Endodermal cell (in vitro differentiated cells): ENCODE measurements around the gene C4orf51. TPM values are rescaled to one million over a fixed set of nuclear protein-coding genes. Genes with fewer than 3 reads are reported as not detected.
A peak's percentile ranks its signal among the peaks of the same experiment; 100 is the strongest.

Experiments
- DNase-seq: peaks from one replicate; pipeline ENCODE4 v3.0.0-alpha.2; 2017
- H3K27ac ChIP-seq: 2 replicates; pipeline ENCODE4 v1.5.1; 2013; ENCODE audit warnings: mild to moderate bottlenecking, low read depth, low read length, moderate library complexity
- H3K27me3 ChIP-seq: 2 replicates; pipeline ENCODE4 v1.6.1; 2013; ENCODE audit warnings: mild to moderate bottlenecking, low read length, moderate library complexity; ENCODE audit not compliant: insufficient read depth, control insufficient read depth, poor library complexity, severe bottlenecking
- H3K36me3 ChIP-seq: 2 replicates; pipeline ENCODE4 v1.7.0; 2013; ENCODE audit warnings: mild to moderate bottlenecking, low read length, moderate library complexity; ENCODE audit not compliant: control insufficient read depth, insufficient read depth
- H3K4me1 ChIP-seq: one replicate; pipeline ENCODE4 v1.7.0; 2013; ENCODE audit warnings: low read length; ENCODE audit not compliant: control insufficient read depth, insufficient read depth
- H3K4me3 ChIP-seq: 2 replicates; pipeline ENCODE4 v1.5.1; 2013; ENCODE audit warnings: mild to moderate bottlenecking, low read length, moderate library complexity
- H3K9ac ChIP-seq: 2 replicates; pipeline ENCODE4 v1.6.1; 2013; ENCODE audit warnings: mild to moderate bottlenecking, low read length, moderate library complexity; ENCODE audit not compliant: poor library complexity, severe bottlenecking; ENCODE audit errors: extremely low read depth
- H3K9me3 ChIP-seq: 2 replicates; pipeline ENCODE4 v1.6.1; 2013; ENCODE audit warnings: mild to moderate bottlenecking, low read length, moderate library complexity; ENCODE audit not compliant: control insufficient read depth
- H3K27ac Mint-ChIP-seq: 2 replicates; pipeline ENCODE4 v1.8.0; 2020; ENCODE audit warnings: mixed read lengths
- H3K27me3 Mint-ChIP-seq: 2 replicates; pipeline ENCODE4 v1.8.0; 2021; ENCODE audit warnings: mild to moderate bottlenecking, mixed read lengths; ENCODE audit not compliant: insufficient read depth
- H3K36me3 Mint-ChIP-seq: 2 replicates; pipeline ENCODE4 v1.8.0; 2020; ENCODE audit warnings: low read depth, mixed read lengths
- H3K4me1 Mint-ChIP-seq: 2 replicates; pipeline ENCODE4 v1.8.0; 2020; ENCODE audit warnings: mixed read lengths
- H3K4me3 Mint-ChIP-seq: 2 replicates; pipeline ENCODE4 v1.8.0; 2020; ENCODE audit warnings: mild to moderate bottlenecking, moderate library complexity, mixed read lengths
- H3K9me3 Mint-ChIP-seq: 2 replicates; pipeline ENCODE4 v1.8.0; 2020; ENCODE audit warnings: mild to moderate bottlenecking, mixed read lengths
- WGBS, 2 experiments: methylation state at CpG; one replicate each; pipeline versions ENCODE4 v1.1.5 to v1.1.7; 2013; ENCODE audit warnings: missing lambda C conversion rate in 2 of 2, mixed read lengths in 1 of 2; ENCODE audit not compliant: insufficient coverage in 1 of 2, insufficient read length in 1 of 2; 5-methylcytosine and 5-hydroxymethylcytosine counted together
- total RNA-seq, 2 donors: library from RNA; stranded (reverse); fragmentation: NEBNext Ultra II Directional in 1 of 2; extraction: Animal tissue kit (Norgen Biotek cat#: 25700) in 1 of 2; gene quantifications; 2 replicates in 1 of 2; 3 replicates in 1 of 2; pipeline ENCODE4 v1.2.1, GENCODE V29; 2021
- TF ChIP-seq, protein P1 (sequence below): fragments of 200-600 bp; sonication (generic); conservative IDR thresholded peaks from 2 replicates; pipeline ENCODE4 v1.5.0; 2021; ENCODE audit warnings: antibody characterized with exemption, mild to moderate bottlenecking

C4orf51 gene
- total RNA-seq, 2 donors from 2014 or later: 6.8 TPM; not detected in 1

DNA sequence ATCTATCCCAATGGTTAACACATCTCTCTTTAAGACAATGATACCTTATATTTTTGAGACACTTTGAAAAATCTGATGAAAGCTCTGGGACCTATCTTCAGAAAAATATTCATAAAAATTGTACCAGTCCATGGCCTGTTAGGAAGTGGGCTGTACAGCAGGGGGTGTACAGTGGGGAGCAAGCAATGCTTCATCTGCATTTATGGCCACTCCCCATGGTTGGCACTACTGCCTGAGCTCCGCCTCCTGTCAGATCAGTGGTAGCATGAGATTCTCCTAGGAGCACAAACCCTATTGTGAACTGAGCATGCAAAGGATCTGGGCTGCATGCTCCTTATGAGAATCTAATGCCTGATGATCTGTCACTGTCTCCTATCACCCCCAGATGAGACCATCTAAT lies 42.6 kb downstream of the C4orf51 start:
- Histone ChIP-seq H3K4me1 (no peaks in the 10 kb centered on the region), H3K27ac (no peak overlapping the region), H3K27me3 (no peaks in the 10 kb centered on the region), H3K4me3 (no peak overlapping the region), H3K9ac (no peak overlapping the region), H3K36me3 (no peaks in the 10 kb centered on the region), H3K9me3 (peaks cover 13% of the 10 kb centered on the region)
- Mint-ChIP-seq H3K27ac (no peak overlapping the region), H3K36me3 (peaks cover 25% of the 10 kb centered on the region), H3K27me3 (no peaks in the 10 kb centered on the region), H3K9me3 (peaks cover 14% of the 10 kb centered on the region), H3K4me3 (no peak overlapping the region), H3K4me1 (peaks cover 14% of the 10 kb centered on the region)
- WGBS, 2 experiments: 92 to 100% methylated on average over 1 of the region's 1 CpG
- DNase-seq: no peak
- TF ChIP-seq, protein P1, sequence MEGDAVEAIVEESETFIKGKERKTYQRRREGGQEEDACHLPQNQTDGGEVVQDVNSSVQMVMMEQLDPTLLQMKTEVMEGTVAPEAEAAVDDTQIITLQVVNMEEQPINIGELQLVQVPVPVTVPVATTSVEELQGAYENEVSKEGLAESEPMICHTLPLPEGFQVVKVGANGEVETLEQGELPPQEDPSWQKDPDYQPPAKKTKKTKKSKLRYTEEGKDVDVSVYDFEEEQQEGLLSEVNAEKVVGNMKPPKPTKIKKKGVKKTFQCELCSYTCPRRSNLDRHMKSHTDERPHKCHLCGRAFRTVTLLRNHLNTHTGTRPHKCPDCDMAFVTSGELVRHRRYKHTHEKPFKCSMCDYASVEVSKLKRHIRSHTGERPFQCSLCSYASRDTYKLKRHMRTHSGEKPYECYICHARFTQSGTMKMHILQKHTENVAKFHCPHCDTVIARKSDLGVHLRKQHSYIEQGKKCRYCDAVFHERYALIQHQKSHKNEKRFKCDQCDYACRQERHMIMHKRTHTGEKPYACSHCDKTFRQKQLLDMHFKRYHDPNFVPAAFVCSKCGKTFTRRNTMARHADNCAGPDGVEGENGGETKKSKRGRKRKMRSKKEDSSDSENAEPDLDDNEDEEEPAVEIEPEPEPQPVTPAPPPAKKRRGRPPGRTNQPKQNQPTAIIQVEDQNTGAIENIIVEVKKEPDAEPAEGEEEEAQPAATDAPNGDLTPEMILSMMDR: no peak

GRCh38 chr4:145723336-145723735 lies 43.4 kb downstream of the C4orf51 start:
- H3K27me3 ChIP-seq: no peaks in the 10 kb centered on the region
- Mint-ChIP-seq H3K36me3 (peaks cover 25% of the 10 kb centered on the region), H3K27me3 (no peaks in the 10 kb centered on the region), H3K9me3 (peaks cover 14% of the 10 kb centered on the region), H3K27ac (no peak overlapping the region), H3K4me3 (no peak overlapping the region), H3K4me1 (peaks cover 14% of the 10 kb centered on the region)
- H3K36me3 ChIP-seq: no peaks in the 10 kb centered on the region
- H3K4me1 ChIP-seq: no peaks in the 10 kb centered on the region
- no peak overlapping the region for H3K4me3 ChIP-seq
- DNase-seq: no peak
- TF ChIP-seq, protein P1: peak; percentile 39
- H3K27ac ChIP-seq: no peak overlapping the region
- 94 to 95% methylated on average over 2 of the region's 2 CpGs for WGBS, 2 experiments
- H3K9ac ChIP-seq: no peak overlapping the region
- H3K9me3 ChIP-seq: peaks cover 13% of the 10 kb centered on the region

DNA sequence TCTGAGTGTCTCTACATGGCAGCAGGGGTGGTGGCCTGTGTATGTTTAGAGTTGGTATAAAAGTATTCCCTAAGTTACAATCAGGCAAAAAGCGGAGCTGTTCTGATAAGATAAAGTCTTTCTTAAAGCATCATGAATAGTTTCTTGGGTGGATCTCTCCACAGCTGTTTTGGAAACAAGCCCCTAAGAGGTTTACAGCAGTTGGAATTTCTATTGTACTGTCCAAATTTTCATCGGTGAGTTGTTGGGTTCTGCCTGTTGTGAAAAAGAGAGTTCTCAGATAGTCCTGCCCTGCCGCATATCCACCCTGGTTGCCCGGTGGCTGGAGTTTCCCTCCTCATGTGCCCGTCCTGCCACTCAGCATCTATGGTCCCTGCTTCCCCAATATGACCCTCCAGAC lies 50.1 kb downstream of the C4orf51 start:
- H3K27ac Mint-ChIP-seq: peak overlapping the region; percentile 82
- TF ChIP-seq, protein P1: no peak
- H3K4me3 Mint-ChIP-seq: no peak overlapping the region
- no peak for DNase-seq
- Histone ChIP-seq H3K4me3 (no peak overlapping the region), H3K9me3 (no peaks in the 10 kb centered on the region), H3K27ac (no peak overlapping the region), H3K4me1 (peaks cover 17% of the 10 kb centered on the region), H3K27me3 (no peaks in the 10 kb centered on the region), H3K36me3 (no peaks in the 10 kb centered on the region), H3K9ac (no peak overlapping the region)
- peaks cover 6% of the 10 kb centered on the region for H3K9me3 Mint-ChIP-seq
- peaks cover 4% of the 10 kb centered on the region for H3K36me3 Mint-ChIP-seq
- peaks cover 41% of the 10 kb centered on the region for H3K4me1 Mint-ChIP-seq
- H3K27me3 Mint-ChIP-seq: no peaks in the 10 kb centered on the region
- WGBS, 2 experiments: 75 to 91% methylated on average over 2 to 5 of the region's 5 CpGs
